MM.1S (cell line): ENCODE data around the gene SUGP2.
A peak's percentile ranks its signal among the peaks of the same experiment; 100 is the strongest.

ENCODE experiments used
- DNase-seq: peaks from one replicate; pipeline ENCODE4 v3.0.0-alpha.2; 2015
- H2AFZ ChIP-seq: fragments of 300-600 bp; sonication (generic); 2 replicates; pipeline ENCODE4 v1.6.0; 2016; ENCODE audit warnings: antibody characterized with exemption, low read length
- H3F3A ChIP-seq: fragments of 300-600 bp; sonication (generic); 2 replicates; pipeline ENCODE4 v1.6.1; 2016; ENCODE audit warnings: mild to moderate bottlenecking, antibody characterized with exemption, low read length, moderate library complexity, mixed read lengths; ENCODE audit not compliant: insufficient read depth
- H3K27ac ChIP-seq: fragments of 300-600 bp; sonication (generic); 2 replicates; pipeline ENCODE4 v1.5.1; 2016; ENCODE audit warnings: mild to moderate bottlenecking, low read length
- H3K27me3 ChIP-seq: fragments of 300-600 bp; sonication (generic); replicated peaks from 2 replicates; pipeline ENCODE4 v1.6.0; 2016; ENCODE audit warnings: low read length; ENCODE audit not compliant: insufficient read depth
- H3K36me3 ChIP-seq: fragments of 300-600 bp; sonication (generic); replicated peaks from 2 replicates; pipeline ENCODE4 v1.6.1; 2016; ENCODE audit warnings: mild to moderate bottlenecking, low read length, mixed read lengths; ENCODE audit not compliant: insufficient read depth
- H3K4me1 ChIP-seq: fragments of 300-600 bp; sonication (generic); 2 replicates; pipeline ENCODE4 v1.6.1; 2016; ENCODE audit warnings: low read length, mixed read lengths
- H3K4me2 ChIP-seq: fragments of 300-600 bp; sonication (generic); 2 replicates; pipeline ENCODE4 v1.6.0; 2016; ENCODE audit warnings: low read depth, low read length
- H3K4me3 ChIP-seq: fragments of 300-600 bp; sonication (generic); 2 replicates; pipeline ENCODE4 v1.5.1; 2016; ENCODE audit warnings: low read length, mixed read lengths
- H3K79me2 ChIP-seq: fragments of 300-600 bp; sonication (generic); 2 replicates; pipeline ENCODE4 v1.6.1; 2016; ENCODE audit warnings: mixed run types, low read length, mixed read lengths
- H3K9ac ChIP-seq: fragments of 300-600 bp; sonication (generic); 2 replicates; pipeline ENCODE4 v1.6.1; 2016; ENCODE audit warnings: low read length, mixed read lengths
- H3K9me2 ChIP-seq: fragments of 300-600 bp; sonication (generic); replicated peaks from 2 replicates; pipeline ENCODE4 v1.6.1; 2016; ENCODE audit warnings: mild to moderate bottlenecking, low read length, mixed read lengths; ENCODE audit not compliant: insufficient read depth
- H3K9me3 ChIP-seq: fragments of 300-600 bp; sonication (generic); replicated peaks from 2 replicates; pipeline ENCODE4 v1.6.1; 2016; ENCODE audit warnings: mild to moderate bottlenecking, low read length, mixed read lengths; ENCODE audit not compliant: insufficient read depth
- H4K20me1 ChIP-seq: fragments of 300-600 bp; sonication (generic); 2 replicates; pipeline ENCODE4 v1.6.1; 2016; ENCODE audit warnings: mild to moderate bottlenecking, low read length, moderate library complexity, mixed read lengths; ENCODE audit not compliant: insufficient read depth
- EZH2 ChIP-seq: fragments of 300-600 bp; sonication (generic); optimal IDR thresholded peaks from 2 replicates; pipeline ENCODE3; 2017; ENCODE audit warnings: low read depth, mild to moderate bottlenecking, antibody characterized with exemption, low read length, mixed read lengths
- EZH2phosphoT487 ChIP-seq: fragments of 300-600 bp; sonication (generic); IDR thresholded peaks from 2 replicates; pipeline ENCODE4 v1.6.1; 2018; ENCODE audit warnings: antibody characterized with exemption, low read length
- TF ChIP-seq, protein P1 (sequence below): fragments of 300-600 bp; sonication (generic); IDR thresholded peaks from 2 replicates; pipeline ENCODE4 v1.5.1; 2016; ENCODE audit warnings: antibody characterized with exemption, low read length, mixed read lengths

Gene SUGP2

DNA sequence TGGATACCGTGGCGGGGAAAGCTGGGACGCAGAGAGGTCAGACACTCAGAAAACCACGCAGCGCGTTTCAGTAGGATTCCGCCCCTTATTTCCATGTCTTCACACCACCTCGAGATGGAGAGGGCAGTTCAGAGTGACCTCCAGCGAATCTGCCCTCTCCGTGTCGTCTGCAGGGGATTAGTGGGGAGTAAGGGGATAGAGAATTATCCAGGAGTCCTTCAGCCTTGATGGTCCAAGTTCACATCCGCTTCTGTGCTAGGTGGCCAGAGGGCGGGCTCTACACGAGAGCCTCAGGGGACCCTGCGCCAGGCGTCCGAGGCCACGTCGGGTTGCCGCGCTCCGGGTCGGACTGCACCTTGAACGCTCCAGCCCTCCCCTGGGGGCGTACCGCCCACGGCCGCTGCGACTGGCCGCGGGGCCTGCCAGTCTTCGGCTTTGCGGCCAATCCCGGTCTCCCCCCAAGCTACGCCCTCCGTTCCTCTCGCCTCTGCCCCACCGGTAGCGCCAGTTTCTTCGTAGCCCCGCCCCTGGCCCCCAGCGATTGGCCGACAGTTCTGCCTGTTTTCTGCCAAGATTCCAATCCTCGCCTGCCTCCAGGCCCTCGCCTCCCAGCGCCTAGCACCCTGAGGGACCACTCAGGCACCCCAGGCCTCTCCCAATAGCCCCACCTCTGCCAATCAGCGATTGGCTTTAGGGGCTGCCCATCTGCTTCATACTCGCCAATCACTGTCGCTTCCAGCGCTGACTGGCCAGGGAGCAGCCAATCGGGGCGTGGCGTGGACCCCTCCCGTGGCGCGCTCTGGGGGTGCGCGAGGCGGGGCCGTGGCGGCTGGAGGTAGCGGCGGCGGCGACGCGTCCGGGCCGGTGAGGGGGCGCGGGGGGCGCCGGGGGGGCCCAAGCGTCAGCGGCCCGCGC, 30.1 kb upstream of the SUGP2 start, which contains the start of gene SLC25A42:
TSS of gene SLC25A42 (plus strand) at position 812 of the 915 bp plus-strand sequence. CDS start 32,131 bp downstream, outside the sequence.
- Histone ChIP-seq H3K4me2 (peak within 1 kb of the TSS; percentile 80), H3K4me3 (peak within 1 kb of the TSS; percentile 86), H3K9me3 (no peaks in the 10 kb centered on the region), H3K36me3 (no peaks in the 10 kb centered on the region), H3K9ac (peak within 1 kb of the TSS; percentile 78), H3K4me1 (peaks cover 19% of the 10 kb centered on the region), H3K27me3 (no peaks in the 10 kb centered on the region), H4K20me1 (no peaks in the 10 kb centered on the region), H2AFZ (peak within 1 kb of the TSS; percentile 34), H3F3A (peaks cover 48% of the 10 kb centered on the region), H3K27ac (peak within 1 kb of the TSS; percentile 70), H3K79me2 (peaks cover 35% of the 10 kb centered on the region), H3K9me2 (no peaks in the 10 kb centered on the region)
- DNase-seq: peak; percentile 99
- TF ChIP-seq EZH2 (no peak), EZH2phosphoT487 (no peak)
- TF ChIP-seq, protein P1, sequence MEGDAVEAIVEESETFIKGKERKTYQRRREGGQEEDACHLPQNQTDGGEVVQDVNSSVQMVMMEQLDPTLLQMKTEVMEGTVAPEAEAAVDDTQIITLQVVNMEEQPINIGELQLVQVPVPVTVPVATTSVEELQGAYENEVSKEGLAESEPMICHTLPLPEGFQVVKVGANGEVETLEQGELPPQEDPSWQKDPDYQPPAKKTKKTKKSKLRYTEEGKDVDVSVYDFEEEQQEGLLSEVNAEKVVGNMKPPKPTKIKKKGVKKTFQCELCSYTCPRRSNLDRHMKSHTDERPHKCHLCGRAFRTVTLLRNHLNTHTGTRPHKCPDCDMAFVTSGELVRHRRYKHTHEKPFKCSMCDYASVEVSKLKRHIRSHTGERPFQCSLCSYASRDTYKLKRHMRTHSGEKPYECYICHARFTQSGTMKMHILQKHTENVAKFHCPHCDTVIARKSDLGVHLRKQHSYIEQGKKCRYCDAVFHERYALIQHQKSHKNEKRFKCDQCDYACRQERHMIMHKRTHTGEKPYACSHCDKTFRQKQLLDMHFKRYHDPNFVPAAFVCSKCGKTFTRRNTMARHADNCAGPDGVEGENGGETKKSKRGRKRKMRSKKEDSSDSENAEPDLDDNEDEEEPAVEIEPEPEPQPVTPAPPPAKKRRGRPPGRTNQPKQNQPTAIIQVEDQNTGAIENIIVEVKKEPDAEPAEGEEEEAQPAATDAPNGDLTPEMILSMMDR: no peak

DNA sequence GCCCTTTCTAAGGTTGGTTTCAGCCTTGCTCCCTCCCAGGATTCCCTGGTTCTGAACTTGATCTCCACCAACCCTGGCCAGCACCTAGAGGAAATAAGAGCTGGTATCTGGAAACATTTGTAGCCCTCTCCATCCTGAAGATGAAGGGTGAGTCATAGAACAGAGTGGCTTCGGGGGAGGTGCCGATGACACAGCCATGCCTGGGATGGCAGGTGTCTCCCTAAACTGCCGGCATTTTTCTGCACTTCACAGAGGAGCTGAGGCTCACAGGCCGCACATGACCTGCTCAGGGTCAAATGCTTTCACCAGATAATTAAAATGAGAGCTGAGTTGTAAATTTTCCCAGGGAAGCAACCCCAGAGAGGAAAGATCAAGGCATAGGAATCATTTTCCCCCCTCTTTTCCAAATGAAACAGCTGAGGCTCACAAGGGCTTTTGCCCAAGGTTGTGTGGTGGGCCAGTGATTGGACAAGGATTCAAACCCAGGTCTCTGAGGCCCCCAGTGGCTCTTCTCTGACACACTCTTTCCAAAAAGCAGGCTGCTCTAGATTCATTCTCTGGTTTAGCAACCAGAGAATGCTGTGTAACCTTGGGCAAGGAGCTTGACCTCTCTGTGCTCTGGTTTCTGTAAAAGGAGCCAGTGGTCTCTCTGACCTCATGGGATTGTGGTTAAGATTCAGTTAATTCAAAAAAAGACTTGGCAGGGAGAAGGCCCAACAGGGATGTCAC, 29.3 kb upstream of the SUGP2 start:
- TF ChIP-seq, protein P1: no peak
- no peak for TF ChIP-seq EZH2phosphoT487
- no peak for TF ChIP-seq EZH2
- Histone ChIP-seq H3K9me3 (no peaks in the 10 kb centered on the region), H3K4me3 (peak overlapping the region; percentile 55), H3K27ac (peak overlapping the region; percentile 21; the same call in 1 of the 2 replicates), H3K4me1 (peaks cover 12% of the 10 kb centered on the region), H3K79me2 (peaks cover 27% of the 10 kb centered on the region), H3K27me3 (no peaks in the 10 kb centered on the region), H3K36me3 (0 out of 2 replicates have a peak, but pooled peaks cover 4% of the 10 kb centered on the region), H2AFZ (0 out of 2 replicates have a peak overlapping the region, but pooled peaks have one; percentile 34), H3K9me2 (no peaks in the 10 kb centered on the region), H3K9ac (peak overlapping the region; percentile 49), H4K20me1 (no peaks in the 10 kb centered on the region), H3F3A (peaks cover 44% of the 10 kb centered on the region), H3K4me2 (peak overlapping the region; percentile 65)
- DNase-seq: peak; percentile 27

DNA sequence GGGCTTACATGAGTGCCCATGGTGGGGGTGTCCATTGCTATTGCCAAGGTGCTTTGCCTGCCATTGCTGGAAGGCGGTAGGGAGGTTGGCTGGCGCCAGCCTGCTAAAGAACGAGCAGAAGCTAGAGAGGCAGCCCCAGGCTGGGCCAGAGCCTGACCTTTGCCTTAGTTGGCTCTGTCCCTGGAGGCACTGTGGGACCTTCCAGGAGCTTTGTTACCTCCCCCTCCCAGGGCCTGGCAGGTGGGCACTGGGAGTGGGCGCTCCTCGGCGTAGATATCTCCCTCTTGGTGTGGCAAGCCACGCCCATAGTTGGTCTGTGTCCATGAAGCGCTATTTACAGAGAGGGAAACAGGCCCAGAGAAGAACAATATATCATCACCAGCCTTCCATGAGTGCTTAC, 28.2 kb upstream of the SUGP2 start:
- Histone ChIP-seq H3K4me1 (peaks cover 3% of the 10 kb centered on the region; the same call in 1 of the 2 replicates), H3K9me2 (no peaks in the 10 kb centered on the region), H3K36me3 (0 out of 2 replicates have a peak, but pooled peaks cover 4% of the 10 kb centered on the region), H3K27ac (no peak overlapping the region), H3K27me3 (no peaks in the 10 kb centered on the region), H3K9ac (no peak overlapping the region), H4K20me1 (no peaks in the 10 kb centered on the region), H3K9me3 (no peaks in the 10 kb centered on the region), H3K4me3 (no peak overlapping the region), H3K4me2 (no peak overlapping the region), H3F3A (peaks cover 33% of the 10 kb centered on the region), H3K79me2 (peaks cover 23% of the 10 kb centered on the region), H2AFZ (no peak overlapping the region)
- DNase-seq: no peak
- TF ChIP-seq, protein P1: no peak
- no peak for TF ChIP-seq EZH2
- no peak for TF ChIP-seq EZH2phosphoT487
